Neuronal stem cell (in vitro differentiated cells): Measurements from ENCODE around the gene CD151.

ENCODE experiments used
- DNase-seq: peaks from one replicate; pipeline ENCODE4 v3.0.0-alpha.2; 2013; ENCODE audit warnings: low spot score
- H2AFZ ChIP-seq: one replicate; pipeline ENCODE4 v1.6.1; 2013; ENCODE audit warnings: mild to moderate bottlenecking, low read length, inconsistent platforms
- H2AK5ac ChIP-seq: 2 replicates; pipeline ENCODE4 v1.6.1; 2013; ENCODE audit warnings: low read depth, mild to moderate bottlenecking, inconsistent platforms, low read length, moderate library complexity, mixed read lengths
- H2BK120ac ChIP-seq: 2 replicates; pipeline ENCODE4 v1.6.1; 2013; ENCODE audit warnings: low read depth, mild to moderate bottlenecking, inconsistent platforms, low read length, moderate library complexity, mixed read lengths
- H2BK12ac ChIP-seq: one replicate; pipeline ENCODE4 v1.6.1; 2013; ENCODE audit warnings: low read length, inconsistent platforms
- H2BK15ac ChIP-seq: 2 replicates; pipeline ENCODE4 v1.6.1; 2013; ENCODE audit warnings: mild to moderate bottlenecking, low read length, inconsistent platforms, mixed read lengths
- H2BK5ac ChIP-seq: one replicate; pipeline ENCODE4 v1.6.1; 2013; ENCODE audit warnings: inconsistent platforms, mild to moderate bottlenecking, low read length, moderate library complexity
- H3K14ac ChIP-seq: one replicate; pipeline ENCODE4 v1.6.1; 2013; ENCODE audit warnings: low read length, inconsistent platforms
- H3K18ac ChIP-seq: 2 replicates; pipeline ENCODE4 v1.6.1; 2013; ENCODE audit warnings: low read length, inconsistent platforms
- H3K23ac ChIP-seq: 2 replicates; pipeline ENCODE4 v1.6.1; 2013; ENCODE audit warnings: low read depth, mild to moderate bottlenecking, mixed read lengths, low read length, inconsistent platforms; ENCODE audit not compliant: poor library complexity
- H3K27ac ChIP-seq: replicated peaks from 3 replicates; pipeline ENCODE4 v1.5.1; 2013; ENCODE audit warnings: low read length, inconsistent platforms
- H3K27me3 ChIP-seq, 3 experiments: 2 replicates each; pipeline ENCODE4 v1.6.1; 2013; ENCODE audit warnings: low read length in 3 of 3, mild to moderate bottlenecking in 2 of 3, inconsistent platforms in 1 of 3, low read depth in 1 of 3, mixed read lengths in 1 of 3, moderate library complexity in 1 of 3; ENCODE audit not compliant: control insufficient read depth in 3 of 3, insufficient read depth in 3 of 3
- H3K36me3 ChIP-seq, 2 donors: replicated peaks in 1 of 2; 2 replicates each; pipeline ENCODE4 v1.6.1; 2013; ENCODE audit warnings: low read length in 2 of 2; ENCODE audit not compliant: control insufficient read depth in 2 of 2, insufficient read depth in 2 of 2
- H3K4ac ChIP-seq: 2 replicates; pipeline ENCODE4 v1.6.1; 2013; ENCODE audit warnings: inconsistent platforms, mild to moderate bottlenecking, low read length, moderate library complexity
- H3K4me1 ChIP-seq, 2 donors: 1 replicate in 1 of 2; 2 replicates in 1 of 2; pipeline ENCODE4 v1.6.1; 2013; ENCODE audit warnings: low read length in 2 of 2, low read depth in 1 of 2; ENCODE audit not compliant: control insufficient read depth in 2 of 2, insufficient read depth in 1 of 2
- H3K4me2 ChIP-seq: one replicate; pipeline ENCODE4 v1.6.1; 2013; ENCODE audit warnings: mild to moderate bottlenecking, low read length, inconsistent platforms; ENCODE audit not compliant: insufficient read depth, poor library complexity, severe bottlenecking
- H3K4me3 ChIP-seq, 2 donors: 2 replicates each; pipeline ENCODE4 v1.5.1; 2013; ENCODE audit warnings: low read length in 2 of 2, mild to moderate bottlenecking in 2 of 2, inconsistent platforms in 1 of 2, moderate library complexity in 1 of 2
- H3K79me1 ChIP-seq: one replicate; pipeline ENCODE4 v1.6.1; 2013; ENCODE audit warnings: low read depth, mild to moderate bottlenecking, inconsistent platforms, low read length, moderate library complexity
- H3K9ac ChIP-seq: one replicate; pipeline ENCODE4 v1.6.1; 2013; ENCODE audit warnings: mild to moderate bottlenecking, low read depth, low read length, inconsistent platforms; ENCODE audit not compliant: poor library complexity
- H3K9me3 ChIP-seq, 2 donors: replicated peaks in 1 of 2; 2 replicates each; pipeline versions ENCODE3 to v1.6.1; 2013; ENCODE audit warnings: low read length in 2 of 2, mild to moderate bottlenecking in 2 of 2, inconsistent platforms in 1 of 2, low read depth in 1 of 2, mixed read lengths in 1 of 2, moderate library complexity in 1 of 2; ENCODE audit not compliant: control insufficient read depth in 2 of 2, insufficient read depth in 1 of 2
- H4K8ac ChIP-seq: one replicate; pipeline ENCODE4 v1.6.1; 2013; ENCODE audit warnings: low read depth, mild to moderate bottlenecking, inconsistent platforms, low read length, moderate library complexity
- H4K91ac ChIP-seq: one replicate; pipeline ENCODE4 v1.6.1; 2013; ENCODE audit warnings: low read length, low read depth, mild to moderate bottlenecking, inconsistent platforms; ENCODE audit not compliant: poor library complexity
- WGBS, 2 donors: extraction: QIAGEN DNeasy Blood & Tissue Kit; methylation state at CpG; one replicate each; pipeline ENCODE4 v1.1.7; 2013; ENCODE audit warnings: missing lambda C conversion rate in 2 of 2, mixed read lengths in 1 of 2; ENCODE audit not compliant: insufficient read length in 2 of 2, insufficient replicate concordance in 1 of 2; ENCODE audit errors: extremely low coverage in 2 of 2; 5-methylcytosine and 5-hydroxymethylcytosine counted together

CD151 gene

GRCh38 chr11:798093-798713, 34.5 kb upstream of the CD151 start, which contains the start of gene SLC25A22:
Gene SLC25A22, minus strand, starts transcription at chr11:798281. Its CDS starts 3,275 bp downstream, at chr11:795006.
- Histone ChIP-seq H2BK15ac (peak within 1 kb of the TSS; percentile 87), H3K14ac (peak within 1 kb of the TSS; percentile 100), H3K27ac (peak within 1 kb of the TSS; percentile 86), H3K4me1 (peaks cover 10 to 15% of the 10 kb centered on the region in 2 donors), H3K4me3 (peak within 1 kb of the TSS; percentile 99 to 100), H2BK12ac (no peak within 1 kb of the TSS), H2BK120ac (peak within 1 kb of the TSS; percentile 81), H4K8ac (peak within 1 kb of the TSS; percentile 3), H3K4me2 (peak within 1 kb of the TSS; percentile 92), H3K27me3 (no peaks in the 10 kb centered on the region), H4K91ac (no peak within 1 kb of the TSS), H3K18ac (peak within 1 kb of the TSS; percentile 100), H3K23ac (peak within 1 kb of the TSS; percentile 99), H3K9me3 (no peaks in the 10 kb centered on the region), H3K4ac (peak within 1 kb of the TSS; percentile 84), H2BK5ac (peak within 1 kb of the TSS; percentile 99), H3K79me1 (peaks cover 28% of the 10 kb centered on the region), H2AK5ac (peak within 1 kb of the TSS; percentile 89), H3K36me3 (peaks cover 37 to 61% of the 10 kb centered on the region in 2 donors), H2AFZ (peak within 1 kb of the TSS; percentile 88), H3K9ac (peak within 1 kb of the TSS; percentile 97)
- peak; percentile 83 for DNase-seq
- WGBS, 2 donors: no CpG with 5 or more reads among the region's 69 CpGs

- Histone ChIP-seq H2AFZ (no peak overlapping the region), H3K4me3 (no peak overlapping the region), H3K36me3 (peaks cover 24 to 51% of the 10 kb centered on the region in 2 donors), H2BK12ac (no peak overlapping the region), H3K9me3 (no peaks in the 10 kb centered on the region), H3K4me2 (no peak overlapping the region), H3K4me1 (peaks cover 21 to 28% of the 10 kb centered on the region in 2 donors), H3K9ac (no peak overlapping the region), H3K14ac (no peak overlapping the region), H4K8ac (peak overlapping the region; percentile 65), H3K79me1 (peaks cover 28% of the 10 kb centered on the region), H2BK15ac (no peak overlapping the region), H3K23ac (no peak overlapping the region), H3K4ac (no peak overlapping the region), H4K91ac (no peak overlapping the region), H3K27ac (no peak overlapping the region), H2BK120ac (no peak overlapping the region), H3K27me3 (no peaks in the 10 kb centered on the region), H2BK5ac (peak overlapping the region; percentile 82), H2AK5ac (no peak overlapping the region), H3K18ac (no peak overlapping the region)
- no CpG with 5 or more reads among the region's 32 CpGs for WGBS, 2 donors
- no peak for DNase-seq
Observed at GRCh38 chr11:799641-800316, 33.0 kb upstream of the CD151 start.

- H4K8ac ChIP-seq: no peak overlapping the region
- WGBS, 2 donors: no CpG with 5 or more reads among the region's 30 CpGs
- H3K27me3 ChIP-seq: no peaks in the 10 kb centered on the region
Observed at GRCh38 chr11:800473-800872, 32.3 kb upstream of the CD151 start.

GRCh38 chr11:801097-801780, 31.5 kb upstream of the CD151 start:
- Histone ChIP-seq H3K4me2 (no peak overlapping the region), H3K9me3 (no peaks in the 10 kb centered on the region)

More at GRCh38 chr11:800473-800872, 32.3 kb upstream of the CD151 start:
- Histone ChIP-seq H3K27ac (no peak overlapping the region), H2BK12ac (no peak overlapping the region), H3K14ac (no peak overlapping the region), H3K4ac (no peak overlapping the region), H3K18ac (no peak overlapping the region), H2BK120ac (no peak overlapping the region), H2AK5ac (no peak overlapping the region), H3K4me2 (no peak overlapping the region), H3K23ac (no peak overlapping the region), H3K9ac (peak overlapping the region; percentile 70), H4K91ac (no peak overlapping the region), H2BK15ac (no peak overlapping the region), H3K79me1 (peaks cover 24% of the 10 kb centered on the region), H2BK5ac (no peak overlapping the region), H2AFZ (no peak overlapping the region), H3K36me3 (peaks cover 23 to 50% of the 10 kb centered on the region in 2 donors), H3K4me3 (no peak overlapping the region), H3K9me3 (no peaks in the 10 kb centered on the region), H3K4me1 (peaks cover 21 to 31% of the 10 kb centered on the region in 2 donors)
- DNase-seq: no peak

More at GRCh38 chr11:801097-801780, 31.5 kb upstream of the CD151 start:
- Histone ChIP-seq H3K23ac (no peak overlapping the region), H4K91ac (no peak overlapping the region), H3K4me3 (no peak overlapping the region), H3K9ac (no peak overlapping the region), H3K18ac (no peak overlapping the region), H2BK5ac (no peak overlapping the region), H2BK15ac (no peak overlapping the region), H3K4me1 (peaks cover 20 to 25% of the 10 kb centered on the region in 2 donors), H3K36me3 (peaks cover 23 to 50% of the 10 kb centered on the region in 2 donors), H2BK120ac (no peak overlapping the region), H3K27me3 (no peaks in the 10 kb centered on the region), H3K14ac (no peak overlapping the region), H4K8ac (no peak overlapping the region), H3K4ac (no peak overlapping the region), H2BK12ac (no peak overlapping the region), H2AK5ac (no peak overlapping the region), H3K79me1 (peaks cover 22% of the 10 kb centered on the region), H3K27ac (no peak overlapping the region), H2AFZ (no peak overlapping the region)
- no CpG with 5 or more reads among the region's 20 CpGs for WGBS, 2 donors
- DNase-seq: no peak
